ENCODE results near the gene TMOD2.

The TMOD2 gene

GRCh38 chr15:51737522-51738305 is 13.7 kb upstream of the TMOD2 start, which contains the start of gene LYSMD2:
LYSMD2 (minus strand) TSS chr15:51737655; CDS start chr15:51737622, 33 bp downstream.
- DNase-seq (ENCODE audit: low spot score): peak; percentile 82
- H3K27ac ChIP-seq (ENCODE audit: poor library complexity, severe bottlenecking): peak within 1 kb of the TSS; percentile 39
- H3K27me3 ChIP-seq (ENCODE audit: insufficient read depth, poor library complexity, severe bottlenecking): no peaks in the 10 kb centered on the region
- no peaks in the 10 kb centered on the region for H3K9me3 ChIP-seq (ENCODE audit: severe bottlenecking)
- TF ChIP-seq, protein P1, sequence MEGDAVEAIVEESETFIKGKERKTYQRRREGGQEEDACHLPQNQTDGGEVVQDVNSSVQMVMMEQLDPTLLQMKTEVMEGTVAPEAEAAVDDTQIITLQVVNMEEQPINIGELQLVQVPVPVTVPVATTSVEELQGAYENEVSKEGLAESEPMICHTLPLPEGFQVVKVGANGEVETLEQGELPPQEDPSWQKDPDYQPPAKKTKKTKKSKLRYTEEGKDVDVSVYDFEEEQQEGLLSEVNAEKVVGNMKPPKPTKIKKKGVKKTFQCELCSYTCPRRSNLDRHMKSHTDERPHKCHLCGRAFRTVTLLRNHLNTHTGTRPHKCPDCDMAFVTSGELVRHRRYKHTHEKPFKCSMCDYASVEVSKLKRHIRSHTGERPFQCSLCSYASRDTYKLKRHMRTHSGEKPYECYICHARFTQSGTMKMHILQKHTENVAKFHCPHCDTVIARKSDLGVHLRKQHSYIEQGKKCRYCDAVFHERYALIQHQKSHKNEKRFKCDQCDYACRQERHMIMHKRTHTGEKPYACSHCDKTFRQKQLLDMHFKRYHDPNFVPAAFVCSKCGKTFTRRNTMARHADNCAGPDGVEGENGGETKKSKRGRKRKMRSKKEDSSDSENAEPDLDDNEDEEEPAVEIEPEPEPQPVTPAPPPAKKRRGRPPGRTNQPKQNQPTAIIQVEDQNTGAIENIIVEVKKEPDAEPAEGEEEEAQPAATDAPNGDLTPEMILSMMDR (IDR thresholded peaks at IDR 0.05; ENCODE audit: poor library complexity, severe bottlenecking): no peak
- peak within 1 kb of the TSS; percentile 90 for H3K4me3 ChIP-seq (ENCODE audit: severe bottlenecking)
- no peaks in the 10 kb centered on the region for H3K36me3 ChIP-seq (ENCODE audit: low read depth)
- peak; percentile 68 for ATAC-seq (ENCODE audit: low read depth)
- H3K4me1 ChIP-seq (ENCODE audit: insufficient read depth, poor library complexity, severe bottlenecking): peaks cover 22% of the 10 kb centered on the region

DNA sequence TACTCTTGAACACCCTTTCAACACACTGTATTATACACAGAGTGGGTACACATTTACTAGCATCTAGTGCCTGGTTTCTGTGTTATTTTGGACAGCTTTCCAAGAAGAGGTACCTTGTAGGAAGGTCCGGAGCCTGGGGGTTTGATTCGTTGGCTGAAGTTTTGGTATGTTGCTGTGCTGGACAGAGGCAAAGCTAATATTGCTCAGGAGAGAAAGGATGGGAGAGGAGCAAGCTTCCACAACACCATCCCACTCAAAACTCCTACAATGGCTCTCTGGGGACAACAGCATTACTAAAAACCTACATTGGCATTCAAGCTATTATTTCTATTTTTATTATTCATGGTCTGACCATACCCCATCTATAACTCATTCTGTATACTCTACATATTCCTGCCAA is 12.8 kb upstream of the TMOD2 start:
- peaks cover 22% of the 10 kb centered on the region for H3K4me1 ChIP-seq (ENCODE audit: insufficient read depth, poor library complexity, severe bottlenecking)
- H3K36me3 ChIP-seq (ENCODE audit: low read depth): no peaks in the 10 kb centered on the region
- no peaks in the 10 kb centered on the region for H3K27me3 ChIP-seq (ENCODE audit: insufficient read depth, poor library complexity, severe bottlenecking)
- peak overlapping the region; percentile 90 for H3K4me3 ChIP-seq (ENCODE audit: severe bottlenecking)
- no peaks in the 10 kb centered on the region for H3K9me3 ChIP-seq (ENCODE audit: severe bottlenecking)
- no peak for DNase-seq (ENCODE audit: low spot score)
- ATAC-seq (ENCODE audit: low read depth): no peak
- TF ChIP-seq, protein P1 (IDR thresholded peaks at IDR 0.05; ENCODE audit: poor library complexity, severe bottlenecking): no peak
- no peak overlapping the region for H3K27ac ChIP-seq (ENCODE audit: poor library complexity, severe bottlenecking)

DNA sequence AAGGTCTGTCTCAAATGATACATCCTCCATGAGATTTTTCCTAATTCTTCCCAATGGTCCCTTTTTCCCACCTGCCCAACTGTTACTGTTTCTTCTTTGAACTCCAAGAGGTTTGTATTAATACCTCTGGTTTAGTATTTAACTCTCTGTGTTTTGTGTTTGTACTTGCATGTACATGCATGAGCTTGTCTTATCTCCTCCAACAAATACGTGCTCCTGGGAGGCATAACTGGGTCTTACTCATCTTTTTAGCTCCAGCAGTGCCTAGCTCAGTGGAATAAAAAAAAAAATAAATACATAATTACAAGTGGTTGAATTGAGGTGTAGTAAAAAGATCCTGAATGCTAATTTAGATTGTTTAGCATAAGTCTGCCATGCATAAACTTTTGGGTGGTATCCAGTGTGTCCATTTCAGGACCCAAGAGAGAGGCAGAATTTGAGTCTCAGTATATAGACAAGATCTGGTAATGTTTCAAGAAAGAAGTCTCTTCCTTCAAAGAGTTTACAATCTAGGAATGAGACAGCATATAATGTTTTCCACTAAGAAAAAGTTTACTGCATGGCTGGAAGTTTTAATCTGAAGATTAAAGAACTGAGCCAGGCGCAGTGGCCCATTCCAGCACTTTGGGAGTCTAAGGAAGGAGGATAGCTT is 12.2 kb upstream of the TMOD2 start:
- no peaks in the 10 kb centered on the region for H3K9me3 ChIP-seq (ENCODE audit: severe bottlenecking)
- TF ChIP-seq, protein P1 (IDR thresholded peaks at IDR 0.05; ENCODE audit: poor library complexity, severe bottlenecking): no peak
- peak; percentile 28; the same call in 2 of the 3 replicates for ATAC-seq (ENCODE audit: low read depth)
- H3K27ac ChIP-seq (ENCODE audit: poor library complexity, severe bottlenecking): no peak overlapping the region
- H3K4me3 ChIP-seq (ENCODE audit: severe bottlenecking): no peak overlapping the region
- peaks cover 22% of the 10 kb centered on the region for H3K4me1 ChIP-seq (ENCODE audit: insufficient read depth, poor library complexity, severe bottlenecking)
- DNase-seq (ENCODE audit: low spot score): no peak
- H3K27me3 ChIP-seq (ENCODE audit: insufficient read depth, poor library complexity, severe bottlenecking): no peaks in the 10 kb centered on the region
- H3K36me3 ChIP-seq (ENCODE audit: low read depth): no peaks in the 10 kb centered on the region

GRCh38 chr15:51749307-51749706 is 2.1 kb upstream of the TMOD2 start:
- no peaks in the 10 kb centered on the region for H3K36me3 ChIP-seq (ENCODE audit: low read depth)
- TF ChIP-seq, protein P1 (IDR thresholded peaks at IDR 0.05; ENCODE audit: poor library complexity, severe bottlenecking): no peak

More at GRCh38 chr15:51749307-51749706, 2.1 kb upstream of the TMOD2 start:
- ATAC-seq (ENCODE audit: low read depth) (no peak), DNase-seq (ENCODE audit: low spot score) (no peak)
- no peaks in the 10 kb centered on the region for H3K9me3 ChIP-seq (ENCODE audit: severe bottlenecking)
- no peak overlapping the region for H3K4me3 ChIP-seq (ENCODE audit: severe bottlenecking)
- H3K4me1 ChIP-seq (ENCODE audit: insufficient read depth, poor library complexity, severe bottlenecking): no peaks in the 10 kb centered on the region
- H3K27me3 ChIP-seq (ENCODE audit: insufficient read depth, poor library complexity, severe bottlenecking): peaks cover 17% of the 10 kb centered on the region
- H3K27ac ChIP-seq (ENCODE audit: poor library complexity, severe bottlenecking): no peak overlapping the region
